HG02759 (cell line): Measurements from ENCODE around the gene TMEM123.
"Not testable (repeated sequence)": the region's sequence is repeated elsewhere in the genome, so short reads cannot be mapped to it uniquely, and the experiment has no call there.

Experiments
- ATAC-seq: cut with Tn5 transposase; IDR thresholded peaks from one replicate; pipeline ENCODE4 v1.9.1; 2021; ENCODE audit warnings: mild to moderate bottlenecking, moderate library complexity; ENCODE audit not compliant: unreplicated experiment

TMEM123 gene

DNA sequence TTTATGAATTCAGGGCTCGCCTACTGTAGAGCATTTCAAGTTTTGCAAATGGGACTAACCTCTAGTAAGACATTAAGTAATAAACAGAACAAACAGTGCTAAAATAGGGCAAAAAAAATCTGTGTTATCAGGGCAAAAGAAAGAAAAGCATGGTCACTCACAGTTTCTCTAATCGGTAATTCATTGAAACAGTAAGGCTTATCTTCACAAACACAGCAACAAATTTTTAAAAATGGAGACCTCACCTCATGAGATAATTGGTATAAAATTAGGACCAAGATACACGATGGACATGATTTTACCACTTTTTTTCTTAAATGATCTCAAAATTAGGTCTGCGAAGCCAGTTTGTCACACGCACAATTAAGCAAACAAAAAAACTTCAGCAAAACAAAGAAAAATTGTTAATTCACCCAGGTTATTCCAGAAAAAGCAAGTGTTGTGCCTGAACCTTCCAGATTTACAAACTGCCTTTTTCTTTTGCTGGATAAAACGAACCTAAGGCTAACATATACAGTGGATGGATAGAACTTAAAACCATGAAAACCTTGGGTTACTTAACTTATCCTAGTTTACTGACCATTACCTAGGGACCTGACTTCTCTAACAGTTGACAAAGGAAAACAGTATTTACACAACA is 1.4 kb downstream of the TMEM123 start:
- ATAC-seq, result no peak

DNA sequence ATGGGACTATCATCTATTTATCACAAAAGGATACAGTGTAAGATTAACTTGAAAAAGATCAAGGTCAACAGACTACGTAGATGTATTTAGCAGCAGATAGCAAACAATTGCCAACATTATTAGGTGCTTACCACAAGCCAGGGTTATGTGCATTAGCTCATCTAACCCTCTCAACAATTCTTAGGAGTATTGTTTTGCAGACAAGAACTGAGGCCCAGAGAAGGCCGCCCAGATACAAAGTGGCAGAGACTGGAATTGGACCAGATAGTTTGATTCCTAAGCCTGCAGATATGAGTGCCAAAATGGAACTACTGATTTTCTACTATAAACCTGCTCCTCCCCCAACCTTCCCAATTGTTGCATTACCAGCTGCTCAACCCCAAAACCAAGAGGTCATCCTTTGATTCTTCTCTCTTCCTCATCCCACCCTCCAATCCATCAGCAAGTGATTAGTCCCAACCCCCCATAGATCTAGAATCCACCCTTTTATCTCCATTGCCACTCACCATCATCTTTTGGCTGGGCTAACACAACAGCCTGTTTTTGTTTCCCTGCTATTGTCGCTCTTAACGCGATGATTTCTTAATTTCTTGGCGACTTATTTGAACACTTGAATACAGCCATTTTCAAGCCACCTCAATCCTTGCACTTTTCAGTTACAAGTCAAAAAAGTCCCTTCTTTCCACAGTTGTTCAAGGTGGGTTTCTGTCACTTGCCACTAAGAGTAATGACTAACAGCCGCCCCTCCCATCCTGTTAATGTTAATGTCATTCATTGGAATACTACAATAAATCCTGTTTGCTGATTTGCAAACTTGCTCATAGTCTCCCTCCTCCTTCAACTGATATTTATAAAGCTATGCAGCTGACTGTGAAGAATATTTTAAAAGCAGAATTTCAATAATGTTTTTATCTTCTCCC is 2.7 kb downstream of the TMEM123 start:
- no peak for ATAC-seq

DNA sequence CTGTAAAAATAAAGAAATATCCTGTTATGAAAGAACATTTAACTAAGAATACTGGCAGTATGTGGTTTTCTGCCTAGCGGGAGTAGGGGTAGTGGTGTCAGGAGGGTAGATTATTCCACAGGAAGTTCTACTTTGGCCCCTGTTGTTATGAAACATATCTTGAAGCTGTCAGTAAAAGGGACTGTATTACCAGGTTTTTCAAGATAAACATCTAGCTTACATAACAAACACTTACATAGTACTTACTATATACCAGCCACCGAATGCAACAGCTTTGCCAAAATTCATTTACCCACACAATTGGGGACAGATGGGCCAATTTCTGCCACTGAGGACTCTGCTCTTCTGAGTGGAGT is 3.7 kb downstream of the TMEM123 start:
- no peak for ATAC-seq

DNA sequence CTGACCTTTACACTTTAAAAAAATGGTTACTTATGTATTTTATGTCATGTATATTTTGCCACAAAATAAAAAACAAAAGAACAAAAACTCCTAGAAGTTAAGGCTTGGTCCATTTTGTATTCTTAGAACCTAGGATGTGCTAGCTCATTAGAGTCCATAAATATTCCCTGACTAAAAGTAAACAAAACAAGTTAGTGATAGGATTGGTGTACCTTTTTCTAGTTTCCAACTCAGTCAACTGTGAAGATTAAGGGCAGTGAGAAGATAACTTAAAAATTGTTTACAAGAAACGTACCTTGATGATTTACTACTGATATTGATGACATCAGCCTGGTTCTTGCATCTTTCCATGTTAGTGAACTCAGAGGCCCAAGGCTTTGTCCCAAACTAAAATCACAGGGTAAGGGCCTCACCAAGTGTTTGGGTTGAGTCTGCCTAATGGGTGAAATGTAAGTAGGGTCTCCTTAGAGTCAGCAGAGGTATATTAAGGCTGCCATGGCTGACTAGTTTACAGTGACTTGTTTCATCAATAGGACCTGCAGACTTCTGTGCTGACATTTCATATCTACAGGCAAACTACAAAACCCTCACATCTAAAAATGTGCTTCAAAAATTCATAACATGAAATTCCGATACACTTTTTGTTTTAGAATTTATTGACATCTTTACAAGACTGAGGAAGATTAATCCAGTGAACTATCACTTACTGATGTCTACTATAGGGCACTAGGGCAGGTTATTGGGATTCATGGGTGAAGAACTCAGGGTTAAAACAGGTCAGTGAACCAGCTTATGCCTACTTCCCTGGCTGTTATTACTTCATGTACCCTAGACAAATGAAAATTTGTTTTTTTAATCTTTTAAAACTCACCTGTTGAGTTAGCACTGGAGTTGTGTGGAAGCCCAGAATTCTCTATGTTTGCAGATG is 4.4 kb downstream of the TMEM123 start:
- no peak for ATAC-seq

DNA sequence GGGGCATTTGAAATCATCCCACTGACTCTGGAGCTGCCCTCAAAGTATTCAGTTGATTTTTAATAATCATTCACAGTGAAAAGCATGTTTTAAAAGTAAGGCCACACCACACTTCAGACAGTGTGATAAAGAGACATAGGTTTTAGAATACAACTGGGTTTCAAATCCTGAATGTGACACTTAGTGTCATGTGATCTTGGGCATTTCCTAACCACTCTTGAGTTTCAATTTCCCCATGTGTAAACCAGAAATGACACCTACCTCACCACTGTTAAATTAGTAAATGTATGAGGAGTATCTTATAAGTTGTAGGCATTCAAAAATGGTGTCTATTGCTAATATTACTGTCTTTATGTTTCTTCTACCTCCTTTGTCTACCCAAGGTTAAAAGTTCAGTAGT is 5.4 kb downstream of the TMEM123 start:
- ATAC-seq, result peak; percentile 36

DNA sequence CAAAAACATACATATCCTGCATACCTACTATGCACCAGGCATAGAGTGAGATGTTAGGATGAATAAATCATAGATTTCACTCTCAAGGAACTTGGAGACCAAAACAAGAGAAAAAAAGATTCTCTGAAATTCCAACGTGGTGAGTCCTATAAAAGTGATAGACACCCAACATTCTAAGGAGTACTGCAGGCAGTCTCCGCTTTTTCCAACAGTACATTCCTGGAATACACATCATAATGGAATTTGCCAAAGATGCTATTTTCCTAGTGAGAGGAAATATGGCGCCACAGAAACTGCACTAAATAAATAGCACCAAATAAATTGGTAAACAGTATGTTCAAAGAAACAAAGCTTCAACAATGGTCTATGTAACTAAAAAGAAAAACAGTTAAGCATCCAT is 6.0 kb downstream of the TMEM123 start:
- ATAC-seq, result no peak

DNA sequence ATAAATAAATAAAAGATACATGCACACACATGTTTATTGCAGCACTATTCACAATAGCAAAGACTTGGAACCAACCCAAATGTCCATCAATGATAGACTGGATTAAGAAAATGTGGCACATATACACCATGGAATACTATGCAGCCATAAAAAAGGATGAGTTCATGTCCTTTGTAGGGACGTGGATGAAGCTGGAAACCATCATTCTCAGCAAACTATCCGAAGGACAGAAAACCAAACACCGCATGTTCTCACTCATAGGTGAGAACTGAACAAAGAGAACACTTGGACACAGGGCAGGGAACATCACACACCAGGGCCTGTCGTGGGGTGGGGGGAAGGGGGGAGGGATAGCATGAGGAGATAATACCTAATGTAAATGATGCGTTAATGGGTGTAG is 7.9 kb downstream of the TMEM123 start:
- not testable (repeated sequence) for ATAC-seq

DNA sequence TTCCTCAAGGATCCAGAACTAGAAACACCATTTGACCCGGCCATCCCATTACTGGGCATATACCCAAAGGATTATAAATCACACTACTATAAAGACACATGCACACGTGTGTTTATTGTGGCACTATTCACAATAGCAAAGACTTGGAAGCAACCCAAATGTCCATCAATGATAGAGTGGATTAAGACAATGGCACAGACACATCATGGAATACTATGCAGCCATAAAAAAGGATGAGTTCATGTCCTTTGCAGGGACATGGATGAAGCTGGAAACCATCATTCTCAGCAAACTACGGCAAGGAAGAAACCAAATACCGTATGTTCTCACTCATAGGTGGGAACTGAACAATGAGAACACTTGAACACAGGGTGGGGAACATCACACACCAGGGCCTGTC is 8.4 kb downstream of the TMEM123 start:
- ATAC-seq, result not testable (repeated sequence)

DNA sequence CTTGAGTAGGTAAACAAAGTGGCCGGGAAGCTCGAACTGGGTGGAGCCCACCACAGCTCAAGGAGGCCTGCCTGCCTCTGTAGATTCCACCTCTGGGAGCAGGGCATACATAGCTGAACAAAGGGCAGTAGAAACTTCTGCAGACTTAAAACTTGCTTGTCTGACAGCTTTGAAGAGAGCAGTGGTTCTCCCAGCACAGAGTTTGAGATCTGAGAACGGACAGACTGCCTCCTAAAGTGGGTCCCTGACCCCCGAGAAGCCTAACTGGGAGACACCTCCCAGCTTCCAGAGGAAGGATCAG is 13.6 kb downstream of the TMEM123 start:
- ATAC-seq, result not testable (repeated sequence)

DNA sequence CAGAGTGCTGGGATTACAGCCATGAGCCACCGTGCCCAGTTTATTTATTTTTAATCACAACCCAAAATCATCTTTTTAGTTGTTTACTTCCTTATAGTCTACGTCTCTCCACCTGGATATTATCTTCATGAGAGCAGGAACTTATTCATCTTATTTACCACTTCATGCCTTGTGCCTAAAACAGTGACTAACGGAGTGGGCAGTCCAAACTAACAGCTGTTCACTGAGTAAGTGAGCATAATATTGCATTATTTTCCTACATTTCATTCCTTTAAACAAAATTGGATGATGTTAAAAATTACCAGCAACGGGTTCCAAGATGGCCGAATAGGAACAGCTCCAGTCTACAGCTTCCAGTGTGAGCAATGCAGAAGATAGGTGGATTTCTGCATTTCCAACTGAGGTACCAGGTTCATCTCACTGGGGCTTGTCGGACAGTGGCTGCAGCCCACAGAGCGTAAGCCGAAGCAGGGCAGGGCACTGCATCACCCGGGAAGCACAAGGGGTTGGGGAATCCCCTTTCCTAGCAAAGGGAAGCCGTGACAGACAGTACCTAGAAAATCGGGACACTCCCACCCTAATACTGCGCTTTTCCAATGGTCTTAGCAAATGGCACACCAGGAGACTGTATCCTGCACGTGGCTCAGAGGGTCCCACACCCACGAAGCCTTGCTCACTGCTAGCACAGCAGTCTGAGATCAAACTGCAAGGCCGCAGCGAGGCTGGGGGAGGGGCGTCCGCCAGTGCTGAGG is 14.1 kb downstream of the TMEM123 start:
- ATAC-seq, result no peak

DNA sequence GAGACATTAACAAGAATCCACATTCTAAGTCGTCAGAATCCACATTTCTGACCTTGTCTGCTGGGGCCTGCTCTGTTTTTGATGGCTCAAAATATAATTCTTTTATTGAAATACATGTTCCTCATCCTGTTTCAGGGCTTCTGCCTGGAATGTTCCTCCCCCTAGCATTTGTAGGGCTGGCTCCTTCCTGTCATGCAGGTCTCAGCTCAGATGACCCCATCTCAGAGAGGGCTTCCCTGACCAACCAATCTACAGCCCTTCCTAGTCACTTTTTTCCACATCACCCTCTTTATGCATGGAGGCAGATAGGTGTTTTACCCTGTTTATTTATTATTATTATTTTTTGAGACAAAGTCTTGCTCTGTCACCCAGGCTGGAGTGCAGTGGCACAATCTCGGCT is 14.8 kb downstream of the TMEM123 start:
- ATAC-seq, result no peak

DNA sequence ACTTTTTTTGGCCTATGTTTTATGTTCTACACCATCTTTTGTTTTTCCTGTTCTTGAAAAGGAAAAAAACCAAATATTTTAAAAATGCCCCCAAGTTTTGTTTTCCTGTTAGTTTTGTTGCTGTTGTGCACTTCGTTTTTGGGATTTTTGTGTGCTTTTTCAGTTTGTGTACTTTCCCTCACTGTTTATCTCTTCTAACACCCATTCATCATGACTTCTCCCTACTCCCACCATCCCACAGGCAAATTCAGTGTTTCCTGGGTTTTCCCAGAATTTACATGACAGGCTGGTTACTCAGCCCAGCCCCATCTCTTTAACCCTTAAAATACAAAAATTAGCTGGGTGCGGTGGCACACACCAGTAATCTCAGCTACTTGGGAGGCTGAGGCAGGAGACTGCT is 15.6 kb downstream of the TMEM123 start:
- ATAC-seq, result no peak

DNA sequence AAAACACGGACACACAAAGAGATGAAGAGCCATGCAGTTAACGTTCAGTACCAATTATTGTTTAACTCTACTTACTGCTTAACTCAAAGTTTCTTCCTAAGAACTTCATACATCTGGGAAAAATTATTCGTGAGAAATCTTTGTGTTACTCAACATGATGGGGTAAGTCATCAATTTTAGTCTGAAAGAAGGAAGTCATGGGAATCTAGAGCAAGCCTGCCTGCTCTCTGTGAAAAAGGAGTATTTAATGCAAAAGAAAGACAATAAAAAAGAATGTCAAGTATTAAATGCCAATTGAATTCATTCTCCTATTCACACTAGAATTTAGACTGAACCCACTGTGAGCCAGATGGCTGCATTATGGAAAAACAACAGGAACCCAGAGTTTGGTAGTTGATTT is 16.0 kb downstream of the TMEM123 start:
- ATAC-seq, result no peak

DNA sequence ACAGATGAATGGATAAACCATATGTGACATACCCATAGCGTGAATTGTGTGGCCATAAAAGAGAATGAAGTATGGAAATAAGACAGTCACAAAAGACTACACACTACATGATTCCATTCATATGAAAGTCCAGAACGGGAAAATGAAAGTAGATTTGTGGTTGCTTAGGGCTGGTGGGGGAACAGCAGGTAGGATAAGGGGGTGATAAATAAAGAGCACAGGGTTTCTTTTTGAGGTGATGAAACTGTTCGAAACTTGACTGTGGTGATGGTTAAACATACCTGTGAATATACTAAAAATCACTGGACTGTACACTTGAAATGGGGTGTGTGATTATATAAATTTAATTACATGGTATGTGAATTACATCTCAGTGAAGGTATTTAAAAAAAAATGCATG is 16.9 kb downstream of the TMEM123 start:
- ATAC-seq, result no peak

DNA sequence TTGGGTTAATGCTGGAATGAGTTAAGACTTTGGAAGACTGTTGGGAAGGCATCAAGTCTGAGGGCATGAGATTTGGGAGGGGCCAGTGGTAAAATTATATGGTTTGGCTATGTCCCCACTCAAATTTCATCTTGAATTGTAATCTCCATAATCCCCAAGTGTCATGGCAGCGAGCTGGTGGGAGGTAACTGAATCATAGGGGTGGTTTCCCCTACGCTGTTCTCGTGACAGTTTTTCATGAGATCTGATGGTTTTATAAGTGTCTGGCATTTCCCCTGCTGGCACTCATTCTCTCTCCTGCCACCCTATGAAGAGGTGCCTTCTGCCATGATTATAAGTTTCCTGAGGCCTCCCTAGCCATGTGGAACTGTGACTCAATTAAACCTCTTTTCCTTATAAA is 19.0 kb downstream of the TMEM123 start:
- ATAC-seq, result not testable (repeated sequence)

DNA sequence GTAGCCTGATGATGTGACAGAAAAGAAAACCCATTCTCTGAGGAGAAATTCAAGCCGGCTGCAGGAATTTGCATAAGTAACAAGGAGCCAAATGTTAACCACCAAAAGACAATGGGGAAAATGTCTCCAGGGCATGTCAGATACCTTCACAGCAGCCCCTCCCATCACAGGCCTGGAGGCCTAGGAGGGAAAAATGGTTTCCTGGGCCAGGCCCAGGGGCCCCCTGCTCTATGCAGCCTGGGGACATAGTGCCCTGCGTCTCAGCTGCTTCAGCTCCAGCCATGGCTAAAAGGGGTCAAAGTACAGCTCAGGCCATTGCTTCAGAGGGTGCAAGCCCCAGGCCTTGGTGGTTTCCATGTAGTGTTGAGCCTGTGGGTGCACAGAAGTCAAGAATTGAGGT is 20.0 kb downstream of the TMEM123 start:
- not testable (repeated sequence) for ATAC-seq

DNA sequence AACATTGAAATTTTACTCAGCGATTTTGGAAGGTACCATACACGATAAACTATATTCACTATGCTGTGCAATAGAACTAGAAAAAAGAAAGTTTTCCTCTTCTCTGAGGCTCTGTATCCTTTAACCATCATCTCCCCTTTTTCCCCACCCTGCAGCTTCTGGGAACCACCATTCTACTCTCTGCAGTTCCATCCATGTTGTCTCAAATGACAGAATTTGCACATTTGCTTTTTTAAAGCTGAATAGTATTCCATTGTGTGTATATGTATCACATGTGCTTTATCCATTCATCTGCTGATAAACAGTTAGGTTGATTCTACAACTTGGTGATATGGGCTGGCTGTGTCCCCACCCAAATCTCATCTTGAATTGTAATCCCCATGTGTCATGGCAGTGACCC is 21.2 kb downstream of the TMEM123 start:
- no peak for ATAC-seq

DNA sequence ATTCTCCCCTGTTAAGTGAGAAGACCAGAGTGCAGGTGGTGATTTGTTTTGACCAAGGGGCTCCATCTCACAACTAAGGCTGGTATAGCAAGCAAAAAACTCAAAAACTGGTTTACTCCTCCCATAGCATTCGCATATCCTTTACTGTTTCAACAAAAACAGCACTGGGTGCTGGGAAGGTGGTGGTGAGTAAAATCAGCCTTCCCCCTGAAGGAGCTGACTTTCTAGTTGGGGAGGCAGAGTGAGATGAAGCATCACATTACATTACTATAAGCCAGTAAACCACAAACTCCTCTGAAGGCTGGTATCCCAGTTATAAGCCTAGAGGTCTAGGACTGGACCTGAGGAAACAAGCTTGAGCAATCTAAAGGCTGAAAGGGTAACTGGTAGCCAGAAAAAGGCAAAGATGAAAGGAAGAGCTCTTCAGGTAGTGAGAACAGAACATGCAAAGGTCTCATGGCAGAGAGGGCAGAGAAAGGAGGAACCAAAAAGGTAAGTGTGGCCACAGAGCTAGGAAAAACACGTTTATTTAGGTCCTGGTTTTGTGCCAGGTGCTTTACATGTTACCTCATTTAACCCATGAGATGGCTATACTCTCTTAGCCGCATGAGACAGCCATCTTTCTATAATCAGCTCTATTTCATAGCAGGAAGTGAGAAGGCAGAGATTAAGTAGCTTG is 22.3 kb downstream of the TMEM123 start:
- peak; percentile 85 for ATAC-seq

DNA sequence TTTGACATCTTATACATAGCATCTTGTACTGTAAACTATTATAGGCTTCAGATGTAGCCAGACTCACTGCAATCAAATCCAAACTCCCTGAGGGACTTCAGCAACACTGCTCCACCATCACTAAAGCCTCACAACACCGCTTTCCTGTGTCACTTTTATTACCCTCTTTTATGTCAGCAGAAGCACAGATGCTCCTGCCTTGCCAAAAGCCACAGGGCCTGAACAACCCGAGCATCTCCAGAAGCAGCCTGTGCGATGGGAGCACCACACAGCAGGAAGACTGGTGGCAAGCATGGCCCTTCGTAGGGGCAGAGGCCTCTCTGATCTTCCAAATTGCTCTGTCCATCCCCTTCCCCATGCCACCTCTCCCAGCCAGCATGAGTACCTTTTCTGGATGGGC is 22.9 kb downstream of the TMEM123 start:
- no peak for ATAC-seq

DNA sequence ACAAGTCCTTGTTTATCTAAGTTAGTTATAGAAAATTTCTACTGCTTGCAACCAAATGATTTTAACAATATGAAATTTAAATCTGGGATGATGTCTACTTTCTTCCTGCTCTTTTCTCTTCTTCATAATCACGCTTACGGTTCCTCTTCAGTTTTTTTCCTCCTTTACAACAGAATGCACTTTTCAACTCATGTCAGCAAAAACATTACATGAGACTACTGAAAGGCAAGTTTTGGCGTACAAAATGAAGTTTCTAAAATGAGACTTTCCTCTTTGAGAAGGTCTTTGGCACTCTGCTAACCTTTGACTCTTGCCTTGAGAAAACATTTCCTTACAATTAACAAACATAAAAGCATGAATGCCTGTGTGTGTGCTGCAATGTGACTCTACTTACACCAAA is 23.3 kb downstream of the TMEM123 start:
- no peak for ATAC-seq
